ENCODE results near the gene ADGRV1.

GRCh38 chr5:91211997-91212713, 653.6 kb downstream of the ADGRV1 start:
- TF ChIP-seq POLR2AphosphoS5 (IDR thresholded peaks at IDR 0.05; ENCODE audit: low read depth, low read length) (no peak), POLR2A (IDR thresholded peaks at IDR 0.05; ENCODE audit: low read depth, low read length) (no peak)
